HepG2 (cell line): ENCODE measurements around the gene TPCN2. TPM values are rescaled to one million over a fixed set of nuclear protein-coding genes. Genes with fewer than 3 reads are reported as not detected.

Experiments
- MBD4 ChIP-seq: IDR thresholded peaks from 2 replicates; pipeline ENCODE4 v1.6.1; 2012; ENCODE audit warnings: low read length, inconsistent platforms, borderline replicate concordance
- MLLT10 ChIP-seq: sonication (generic); formaldehyde crosslinking; IDR thresholded peaks from 2 replicates; pipeline ENCODE4 v1.4.0; 2020; ENCODE audit warnings: missing genetic modification reagents
- SMAD1 ChIP-seq: sonication (generic); formaldehyde crosslinking; IDR thresholded peaks from 2 replicates; pipeline ENCODE4 v1.4.0; 2020; ENCODE audit warnings: missing genetic modification reagents, low read depth, mild to moderate bottlenecking, borderline replicate concordance
- SP1 ChIP-seq, 2 experiments: fragments of 450-650 bp in 1 of 2; sonication (generic) in 1 of 2; formaldehyde crosslinking in 1 of 2; IDR thresholded peaks; 2 replicates each; pipeline versions ENCODE4 v1.4.0 to v1.6.1; 2016 to 2020; ENCODE audit warnings: missing genetic modification reagents in 1 of 2
- ZSCAN29 ChIP-seq: sonication (generic); formaldehyde crosslinking; conservative IDR thresholded peaks from 2 replicates; pipeline ENCODE4 v1.4.0; 2020; ENCODE audit warnings: mild to moderate bottlenecking, missing genetic modification reagents
- polyA plus RNA-seq, 8 experiments: library from polyadenylated mRNA; depleted of rRNA in 3 of 8; stranded (reverse) in 7 of 8; unstranded in 1 of 8; fragments of >200 nt; fragmentation: Illumina TruSeq in 4 of 8; extraction: Trizol in 4 of 8; gene quantifications; 2 replicates each; pipeline versions ENCODE4 v1.2.1 to v1.2.3, GENCODE V29; 2011 to 2016; ENCODE audit warnings: low read depth in 4 of 8, missing spikeins in 1 of 8, mixed read lengths in 1 of 8; ENCODE audit not compliant: insufficient read depth in 1 of 8
- total RNA-seq, 5 experiments: library from RNA; depleted of rRNA; stranded (reverse); fragments of >200 nt; fragmentation: Illumina TruSeq; extraction: Trizol; gene quantifications; 2 replicates each; pipeline ENCODE4 v1.2.3, GENCODE V29; 2016; ENCODE audit warnings: low read depth in 1 of 5
- TF ChIP-seq, protein P1 (sequence below): sonication (generic); formaldehyde crosslinking; IDR thresholded peaks from 2 replicates; pipeline ENCODE4 v1.9.0; 2022; ENCODE audit warnings: missing genetic modification reagents, mild to moderate bottlenecking, borderline replicate concordance
- TF ChIP-seq, protein P2 (sequence below): sonication (generic); formaldehyde crosslinking; IDR thresholded peaks from 2 replicates; pipeline ENCODE4 v1.5.0; 2020; ENCODE audit warnings: mild to moderate bottlenecking, missing genetic modification reagents, borderline replicate concordance

TPCN2 gene
- total and polyA plus RNA-seq, 2 of the 13 experiments (the other 11 are each of a cell fraction or from before 2014, with no cell fraction given), result 5.6 to 5.9 TPM

DNA sequence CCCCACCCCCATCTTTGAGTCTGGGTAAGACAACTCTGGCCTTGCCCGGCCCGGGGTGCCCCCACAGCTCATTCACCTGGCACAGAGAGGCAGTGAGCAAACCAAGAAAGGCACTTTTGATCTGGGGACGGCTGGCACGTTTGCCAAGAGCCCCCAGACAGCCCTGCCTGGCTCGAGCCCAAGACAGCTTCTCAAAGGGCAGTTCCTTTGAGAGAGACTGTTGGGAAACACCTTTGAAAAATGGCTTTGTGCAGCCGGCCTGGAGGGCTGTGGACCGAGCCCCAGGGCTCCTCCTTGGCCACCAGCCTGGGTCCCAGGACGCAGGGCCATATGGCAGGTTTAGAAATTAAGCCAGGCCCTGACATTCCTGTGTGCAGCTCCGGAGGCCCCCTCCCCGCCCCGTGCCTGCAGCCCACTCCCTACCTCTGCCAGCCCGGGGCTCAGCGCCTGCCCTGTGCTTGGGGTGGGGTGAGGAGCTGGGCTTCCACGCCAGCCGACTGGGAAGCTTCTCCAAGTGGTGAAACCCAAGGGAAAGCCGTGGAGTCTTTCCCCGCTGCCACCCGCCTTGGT lies 56.8 kb downstream of the TPCN2 start (continued):
- TF ChIP-seq ZSCAN29 (CRISPR knock-in tag) (no peak), MBD4 (no peak), MLLT10 (CRISPR knock-in tag) (no peak), SMAD1 (CRISPR knock-in tag) (no peak), SP1 (IDR thresholded peaks at IDR 0.05) (no peak), SP1 (CRISPR knock-in tag; IDR thresholded peaks at IDR 0.05) (no peak)
- TF ChIP-seq, protein P1, sequence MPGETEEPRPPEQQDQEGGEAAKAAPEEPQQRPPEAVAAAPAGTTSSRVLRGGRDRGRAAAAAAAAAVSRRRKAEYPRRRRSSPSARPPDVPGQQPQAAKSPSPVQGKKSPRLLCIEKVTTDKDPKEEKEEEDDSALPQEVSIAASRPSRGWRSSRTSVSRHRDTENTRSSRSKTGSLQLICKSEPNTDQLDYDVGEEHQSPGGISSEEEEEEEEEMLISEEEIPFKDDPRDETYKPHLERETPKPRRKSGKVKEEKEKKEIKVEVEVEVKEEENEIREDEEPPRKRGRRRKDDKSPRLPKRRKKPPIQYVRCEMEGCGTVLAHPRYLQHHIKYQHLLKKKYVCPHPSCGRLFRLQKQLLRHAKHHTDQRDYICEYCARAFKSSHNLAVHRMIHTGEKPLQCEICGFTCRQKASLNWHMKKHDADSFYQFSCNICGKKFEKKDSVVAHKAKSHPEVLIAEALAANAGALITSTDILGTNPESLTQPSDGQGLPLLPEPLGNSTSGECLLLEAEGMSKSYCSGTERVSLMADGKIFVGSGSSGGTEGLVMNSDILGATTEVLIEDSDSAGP, result no peak
- TF ChIP-seq, protein P2, sequence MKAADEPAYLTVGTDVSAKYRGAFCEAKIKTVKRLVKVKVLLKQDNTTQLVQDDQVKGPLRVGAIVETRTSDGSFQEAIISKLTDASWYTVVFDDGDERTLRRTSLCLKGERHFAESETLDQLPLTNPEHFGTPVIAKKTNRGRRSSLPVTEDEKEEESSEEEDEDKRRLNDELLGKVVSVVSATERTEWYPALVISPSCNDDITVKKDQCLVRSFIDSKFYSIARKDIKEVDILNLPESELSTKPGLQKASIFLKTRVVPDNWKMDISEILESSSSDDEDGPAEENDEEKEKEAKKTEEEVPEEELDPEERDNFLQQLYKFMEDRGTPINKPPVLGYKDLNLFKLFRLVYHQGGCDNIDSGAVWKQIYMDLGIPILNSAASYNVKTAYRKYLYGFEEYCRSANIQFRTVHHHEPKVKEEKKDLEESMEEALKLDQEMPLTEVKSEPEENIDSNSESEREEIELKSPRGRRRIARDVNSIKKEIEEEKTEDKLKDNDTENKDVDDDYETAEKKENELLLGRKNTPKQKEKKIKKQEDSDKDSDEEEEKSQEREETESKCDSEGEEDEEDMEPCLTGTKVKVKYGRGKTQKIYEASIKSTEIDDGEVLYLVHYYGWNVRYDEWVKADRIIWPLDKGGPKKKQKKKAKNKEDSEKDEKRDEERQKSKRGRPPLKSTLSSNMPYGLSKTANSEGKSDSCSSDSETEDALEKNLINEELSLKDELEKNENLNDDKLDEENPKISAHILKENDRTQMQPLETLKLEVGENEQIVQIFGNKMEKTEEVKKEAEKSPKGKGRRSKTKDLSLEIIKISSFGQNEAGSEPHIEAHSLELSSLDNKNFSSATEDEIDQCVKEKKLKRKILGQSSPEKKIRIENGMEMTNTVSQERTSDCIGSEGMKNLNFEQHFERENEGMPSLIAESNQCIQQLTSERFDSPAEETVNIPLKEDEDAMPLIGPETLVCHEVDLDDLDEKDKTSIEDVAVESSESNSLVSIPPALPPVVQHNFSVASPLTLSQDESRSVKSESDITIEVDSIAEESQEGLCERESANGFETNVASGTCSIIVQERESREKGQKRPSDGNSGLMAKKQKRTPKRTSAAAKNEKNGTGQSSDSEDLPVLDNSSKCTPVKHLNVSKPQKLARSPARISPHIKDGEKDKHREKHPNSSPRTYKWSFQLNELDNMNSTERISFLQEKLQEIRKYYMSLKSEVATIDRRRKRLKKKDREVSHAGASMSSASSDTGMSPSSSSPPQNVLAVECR (CRISPR knock-in tag), result no peak
